ENCODE data around the gene FBXW11.

FBXW11 gene

GRCh38 chr5:171849585-171850323 is 156.7 kb downstream of the FBXW11 start:
- no peak overlapping the region for H3K27ac ChIP-seq (ENCODE audit: low read depth in 2 of 2, low read length in 2 of 2)
- H3K9me3 ChIP-seq (ENCODE audit: control insufficient read depth in 2 of 2, low read length in 2 of 2) = no peaks in the 10 kb centered on the region
- no peak overlapping the region for H3K4me3 ChIP-seq (ENCODE audit: low read length in 2 of 2)
- no peaks in the 10 kb centered on the region for H3K27me3 ChIP-seq (ENCODE audit: control insufficient read depth in 2 of 2, insufficient read depth in 2 of 2, low read length in 2 of 2)
- no peaks in the 10 kb centered on the region for H3K36me3 ChIP-seq (ENCODE audit: control insufficient read depth in 2 of 2, insufficient read depth in 2 of 2, low read length in 2 of 2)
- no peaks in the 10 kb centered on the region for H3K4me1 ChIP-seq (ENCODE audit: control insufficient read depth in 2 of 2, insufficient read depth in 2 of 2, low read length in 2 of 2)
- H3K9ac ChIP-seq (ENCODE audit: low read depth in 1 of 2, low read length in 2 of 2) = no peak overlapping the region

- Histone ChIP-seq H3K9ac (ENCODE audit: low read depth in 1 of 2, low read length in 2 of 2) (no peak overlapping the region), H3K4me3 (ENCODE audit: low read length in 2 of 2) (no peak overlapping the region), H3K27me3 (ENCODE audit: control insufficient read depth in 2 of 2, insufficient read depth in 2 of 2, low read length in 2 of 2) (no peaks in the 10 kb centered on the region), H3K27ac (ENCODE audit: low read depth in 2 of 2, low read length in 2 of 2) (no peak overlapping the region), H3K9me3 (ENCODE audit: control insufficient read depth in 2 of 2, low read length in 2 of 2) (no peaks in the 10 kb centered on the region), H3K4me1 (ENCODE audit: control insufficient read depth in 2 of 2, insufficient read depth in 2 of 2, low read length in 2 of 2) (no peaks in the 10 kb centered on the region), H3K36me3 (ENCODE audit: control insufficient read depth in 2 of 2, insufficient read depth in 2 of 2, low read length in 2 of 2) (no peaks in the 10 kb centered on the region)
These were observed 157.4 kb downstream of the FBXW11 start for GRCh38 chr5:171848911-171849520.

- Histone ChIP-seq H3K4me3 (ENCODE audit: low read length in 2 of 2) (no peak overlapping the region), H3K4me1 (ENCODE audit: control insufficient read depth in 2 of 2, insufficient read depth in 2 of 2, low read length in 2 of 2) (no peaks in the 10 kb centered on the region), H3K27me3 (ENCODE audit: control insufficient read depth in 2 of 2, insufficient read depth in 2 of 2, low read length in 2 of 2) (no peaks in the 10 kb centered on the region), H3K9me3 (ENCODE audit: control insufficient read depth in 2 of 2, low read length in 2 of 2) (no peaks in the 10 kb centered on the region), H3K36me3 (ENCODE audit: control insufficient read depth in 2 of 2, insufficient read depth in 2 of 2, low read length in 2 of 2) (no peaks in the 10 kb centered on the region), H3K9ac (ENCODE audit: low read depth in 1 of 2, low read length in 2 of 2) (no peak overlapping the region), H3K27ac (ENCODE audit: low read depth in 2 of 2, low read length in 2 of 2) (no peak overlapping the region)
These were observed 158.0 kb downstream of the FBXW11 start for GRCh38 chr5:171848486-171848885.

GRCh38 chr5:171848006-171848405 is 158.4 kb downstream of the FBXW11 start:
- Histone ChIP-seq H3K4me1 (ENCODE audit: control insufficient read depth in 2 of 2, insufficient read depth in 2 of 2, low read length in 2 of 2) (no peaks in the 10 kb centered on the region), H3K9me3 (ENCODE audit: control insufficient read depth in 2 of 2, low read length in 2 of 2) (no peaks in the 10 kb centered on the region), H3K9ac (ENCODE audit: low read depth in 1 of 2, low read length in 2 of 2) (no peak overlapping the region), H3K27me3 (ENCODE audit: control insufficient read depth in 2 of 2, insufficient read depth in 2 of 2, low read length in 2 of 2) (no peaks in the 10 kb centered on the region), H3K36me3 (ENCODE audit: control insufficient read depth in 2 of 2, insufficient read depth in 2 of 2, low read length in 2 of 2) (no peaks in the 10 kb centered on the region), H3K4me3 (ENCODE audit: low read length in 2 of 2) (no peak overlapping the region), H3K27ac (ENCODE audit: low read depth in 2 of 2, low read length in 2 of 2) (no peak overlapping the region)

GRCh38 chr5:171847026-171847425 is 159.4 kb downstream of the FBXW11 start:
- Histone ChIP-seq H3K4me3 (ENCODE audit: low read length in 2 of 2) (no peak overlapping the region), H3K9me3 (ENCODE audit: control insufficient read depth in 2 of 2, low read length in 2 of 2) (no peaks in the 10 kb centered on the region), H3K27ac (ENCODE audit: low read depth in 2 of 2, low read length in 2 of 2) (no peak overlapping the region), H3K9ac (ENCODE audit: low read depth in 1 of 2, low read length in 2 of 2) (no peak overlapping the region), H3K4me1 (ENCODE audit: control insufficient read depth in 2 of 2, insufficient read depth in 2 of 2, low read length in 2 of 2) (no peaks in the 10 kb centered on the region), H3K36me3 (ENCODE audit: control insufficient read depth in 2 of 2, insufficient read depth in 2 of 2, low read length in 2 of 2) (no peaks in the 10 kb centered on the region), H3K27me3 (ENCODE audit: control insufficient read depth in 2 of 2, insufficient read depth in 2 of 2, low read length in 2 of 2) (no peaks in the 10 kb centered on the region)

GRCh38 chr5:171846323-171846722 is 160.1 kb downstream of the FBXW11 start:
- H3K27me3 ChIP-seq (ENCODE audit: control insufficient read depth in 2 of 2, insufficient read depth in 2 of 2, low read length in 2 of 2) = no peaks in the 10 kb centered on the region
- no peak overlapping the region for H3K9ac ChIP-seq (ENCODE audit: low read depth in 1 of 2, low read length in 2 of 2)
- H3K36me3 ChIP-seq (ENCODE audit: control insufficient read depth in 2 of 2, insufficient read depth in 2 of 2, low read length in 2 of 2) = no peaks in the 10 kb centered on the region
- no peak overlapping the region for H3K4me3 ChIP-seq (ENCODE audit: low read length in 2 of 2)
- H3K9me3 ChIP-seq (ENCODE audit: control insufficient read depth in 2 of 2, low read length in 2 of 2) = no peaks in the 10 kb centered on the region
- H3K4me1 ChIP-seq (ENCODE audit: control insufficient read depth in 2 of 2, insufficient read depth in 2 of 2, low read length in 2 of 2) = no peaks in the 10 kb centered on the region
- H3K27ac ChIP-seq (ENCODE audit: low read depth in 2 of 2, low read length in 2 of 2) = no peak overlapping the region

GRCh38 chr5:171845857-171846256 is 160.6 kb downstream of the FBXW11 start:
- no peak overlapping the region for H3K9ac ChIP-seq (ENCODE audit: low read depth in 1 of 2, low read length in 2 of 2)
- no peak overlapping the region for H3K27ac ChIP-seq (ENCODE audit: low read depth in 2 of 2, low read length in 2 of 2)
- no peaks in the 10 kb centered on the region for H3K9me3 ChIP-seq (ENCODE audit: control insufficient read depth in 2 of 2, low read length in 2 of 2)
- no peaks in the 10 kb centered on the region for H3K36me3 ChIP-seq (ENCODE audit: control insufficient read depth in 2 of 2, insufficient read depth in 2 of 2, low read length in 2 of 2)
- no peaks in the 10 kb centered on the region for H3K4me1 ChIP-seq (ENCODE audit: control insufficient read depth in 2 of 2, insufficient read depth in 2 of 2, low read length in 2 of 2)
- H3K27me3 ChIP-seq (ENCODE audit: control insufficient read depth in 2 of 2, insufficient read depth in 2 of 2, low read length in 2 of 2) = no peaks in the 10 kb centered on the region
- H3K4me3 ChIP-seq (ENCODE audit: low read length in 2 of 2) = no peak overlapping the region

GRCh38 chr5:171845040-171845630 is 161.3 kb downstream of the FBXW11 start:
- no peaks in the 10 kb centered on the region for H3K27me3 ChIP-seq (ENCODE audit: control insufficient read depth in 2 of 2, insufficient read depth in 2 of 2, low read length in 2 of 2)
- no peak overlapping the region for H3K4me3 ChIP-seq (ENCODE audit: low read length in 2 of 2)
- no peak overlapping the region for H3K9ac ChIP-seq (ENCODE audit: low read depth in 1 of 2, low read length in 2 of 2)
- H3K4me1 ChIP-seq (ENCODE audit: control insufficient read depth in 2 of 2, insufficient read depth in 2 of 2, low read length in 2 of 2) = no peaks in the 10 kb centered on the region
- H3K36me3 ChIP-seq (ENCODE audit: control insufficient read depth in 2 of 2, insufficient read depth in 2 of 2, low read length in 2 of 2) = no peaks in the 10 kb centered on the region
- H3K9me3 ChIP-seq (ENCODE audit: control insufficient read depth in 2 of 2, low read length in 2 of 2) = no peaks in the 10 kb centered on the region
- no peak overlapping the region for H3K27ac ChIP-seq (ENCODE audit: low read depth in 2 of 2, low read length in 2 of 2)

GRCh38 chr5:171842777-171843328 is 163.6 kb downstream of the FBXW11 start:
- no peaks in the 10 kb centered on the region for H3K4me1 ChIP-seq (ENCODE audit: control insufficient read depth in 2 of 2, insufficient read depth in 2 of 2, low read length in 2 of 2)
- H3K36me3 ChIP-seq (ENCODE audit: control insufficient read depth in 2 of 2, insufficient read depth in 2 of 2, low read length in 2 of 2) = no peaks in the 10 kb centered on the region
- no peak overlapping the region for H3K4me3 ChIP-seq (ENCODE audit: low read length in 2 of 2)
- H3K9ac ChIP-seq (ENCODE audit: low read depth in 1 of 2, low read length in 2 of 2) = no peak overlapping the region
- H3K9me3 ChIP-seq (ENCODE audit: control insufficient read depth in 2 of 2, low read length in 2 of 2) = no peaks in the 10 kb centered on the region
- no peak overlapping the region for H3K27ac ChIP-seq (ENCODE audit: low read depth in 2 of 2, low read length in 2 of 2)
- H3K27me3 ChIP-seq (ENCODE audit: control insufficient read depth in 2 of 2, insufficient read depth in 2 of 2, low read length in 2 of 2) = no peaks in the 10 kb centered on the region

Data from mucosa of rectum (tissue), 2 donors.